ENCODE data around the gene RASA3.

- TF ChIP-seq, protein P1, sequence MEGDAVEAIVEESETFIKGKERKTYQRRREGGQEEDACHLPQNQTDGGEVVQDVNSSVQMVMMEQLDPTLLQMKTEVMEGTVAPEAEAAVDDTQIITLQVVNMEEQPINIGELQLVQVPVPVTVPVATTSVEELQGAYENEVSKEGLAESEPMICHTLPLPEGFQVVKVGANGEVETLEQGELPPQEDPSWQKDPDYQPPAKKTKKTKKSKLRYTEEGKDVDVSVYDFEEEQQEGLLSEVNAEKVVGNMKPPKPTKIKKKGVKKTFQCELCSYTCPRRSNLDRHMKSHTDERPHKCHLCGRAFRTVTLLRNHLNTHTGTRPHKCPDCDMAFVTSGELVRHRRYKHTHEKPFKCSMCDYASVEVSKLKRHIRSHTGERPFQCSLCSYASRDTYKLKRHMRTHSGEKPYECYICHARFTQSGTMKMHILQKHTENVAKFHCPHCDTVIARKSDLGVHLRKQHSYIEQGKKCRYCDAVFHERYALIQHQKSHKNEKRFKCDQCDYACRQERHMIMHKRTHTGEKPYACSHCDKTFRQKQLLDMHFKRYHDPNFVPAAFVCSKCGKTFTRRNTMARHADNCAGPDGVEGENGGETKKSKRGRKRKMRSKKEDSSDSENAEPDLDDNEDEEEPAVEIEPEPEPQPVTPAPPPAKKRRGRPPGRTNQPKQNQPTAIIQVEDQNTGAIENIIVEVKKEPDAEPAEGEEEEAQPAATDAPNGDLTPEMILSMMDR (IDR thresholded peaks at IDR 0.05) = no peak
- TF ChIP-seq POLR2AphosphoS5 (IDR thresholded peaks at IDR 0.05) = no peak
- TF ChIP-seq POLR2A (IDR thresholded peaks at IDR 0.05) = no peak
Measured at GRCh38 chr13:114116734-114117133, 15.7 kb downstream of the RASA3 start.

All from transverse colon (tissue), 4 donors.